Globus pallidus (tissue), 1 donor: ENCODE data around the gene PKIG.
"Not testable (repeated sequence)": the region's sequence is repeated elsewhere in the genome, so short reads cannot be mapped to it uniquely, and the experiment has no call there.

ENCODE experiments used
- DNase-seq: peaks from one replicate; pipeline ENCODE4 v3.0.0-alpha.2; 2015; ENCODE audit warnings: low spot score

PKIG gene

DNA sequence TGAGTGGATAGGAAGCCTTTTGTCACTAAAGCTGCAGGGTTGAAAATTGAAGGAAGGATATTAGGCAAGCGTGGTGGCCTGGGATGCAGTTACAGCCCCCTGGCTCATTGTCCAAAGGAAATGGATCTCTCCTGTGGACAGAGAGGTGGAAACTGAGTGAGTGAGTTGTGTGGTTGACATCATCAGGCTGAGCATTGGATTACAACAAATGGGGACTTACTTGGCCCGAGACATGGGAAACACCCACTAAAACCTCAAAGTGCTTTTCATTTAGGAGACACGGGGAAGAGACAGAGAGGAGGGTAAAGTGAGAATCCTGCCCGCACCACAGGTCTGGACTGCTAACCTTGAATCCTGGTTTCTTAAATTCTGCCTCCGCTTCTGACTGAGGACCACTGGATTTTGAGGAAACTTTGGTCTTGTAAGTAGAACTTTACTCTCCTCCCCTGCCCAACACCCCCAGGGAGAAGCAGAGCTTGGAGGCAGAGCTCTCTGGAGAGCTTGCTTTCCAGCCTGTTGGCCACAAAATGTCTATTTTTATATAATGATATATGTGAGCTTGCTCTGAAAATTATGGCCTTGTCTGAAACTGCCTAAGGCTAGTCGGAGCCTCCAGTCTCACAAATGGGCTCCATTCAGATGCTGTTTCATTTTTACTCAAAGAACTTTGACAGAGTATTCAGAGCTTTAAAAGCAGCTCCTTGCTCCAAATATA lies at the start of gene PKIG:
Gene PKIG (plus strand): TSS at position 269 of the 715 bp plus-strand sequence. CDS start 31,978 bp downstream, outside the sequence.
- no peak for DNase-seq

DNA sequence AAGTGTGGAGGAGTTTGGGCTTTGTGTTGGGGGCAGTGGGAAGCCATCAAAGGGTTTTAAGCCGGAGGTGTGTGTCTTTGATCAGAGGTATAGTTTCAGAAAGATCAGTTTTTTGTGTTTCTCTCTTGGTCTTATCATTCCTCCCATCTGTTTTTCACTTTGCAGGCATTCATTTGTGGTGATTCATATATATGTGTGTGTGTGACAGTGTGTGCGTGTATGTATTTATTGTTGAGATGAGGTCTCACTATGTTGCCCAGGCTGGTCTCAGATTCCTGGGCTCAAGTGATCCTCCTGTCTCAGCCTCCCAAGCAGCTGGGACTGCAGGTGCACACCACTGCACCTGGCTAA lies 49.4 kb upstream of the PKIG start:
- DNase-seq = no peak

DNA sequence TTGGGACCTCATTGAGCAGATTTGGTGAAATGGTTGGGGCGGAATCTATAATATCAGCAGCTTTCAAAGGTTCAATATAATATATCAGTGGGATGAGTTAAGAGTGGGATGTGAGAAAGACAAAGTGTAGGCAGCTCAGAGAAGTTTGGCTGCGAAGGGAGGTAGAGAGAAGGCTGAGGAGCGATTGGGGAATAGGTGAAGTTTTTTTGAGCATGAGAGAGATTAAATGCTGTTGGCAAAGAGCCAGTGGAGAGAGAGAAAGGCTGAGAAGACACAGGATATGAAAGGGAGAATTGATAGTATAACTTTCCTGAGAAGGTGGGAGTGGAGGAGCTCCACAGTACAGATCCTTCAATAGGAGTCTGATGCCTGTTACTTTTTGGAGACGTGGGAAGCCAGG lies 48.5 kb upstream of the PKIG start:
- no peak for DNase-seq

DNA sequence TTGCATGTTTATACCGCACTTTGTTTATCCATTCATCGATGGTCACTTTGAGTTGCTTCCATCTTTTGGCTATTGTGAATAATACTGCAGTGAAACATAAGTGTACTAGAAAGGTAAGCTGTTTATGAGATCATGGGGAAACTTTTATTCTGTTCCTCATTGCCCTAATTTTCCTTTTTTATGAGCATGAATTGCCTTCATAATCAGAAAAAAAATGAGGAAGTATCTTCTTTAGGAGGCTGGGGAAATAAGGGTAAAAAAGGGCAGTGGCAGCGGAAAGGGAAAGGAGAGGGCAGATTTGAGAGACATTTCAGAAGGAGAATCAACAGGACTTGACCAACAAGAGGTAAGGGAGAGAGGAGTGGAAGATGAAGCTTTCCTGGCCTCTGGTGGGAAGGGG lies 46.2 kb upstream of the PKIG start:
- DNase-seq = no peak

DNA sequence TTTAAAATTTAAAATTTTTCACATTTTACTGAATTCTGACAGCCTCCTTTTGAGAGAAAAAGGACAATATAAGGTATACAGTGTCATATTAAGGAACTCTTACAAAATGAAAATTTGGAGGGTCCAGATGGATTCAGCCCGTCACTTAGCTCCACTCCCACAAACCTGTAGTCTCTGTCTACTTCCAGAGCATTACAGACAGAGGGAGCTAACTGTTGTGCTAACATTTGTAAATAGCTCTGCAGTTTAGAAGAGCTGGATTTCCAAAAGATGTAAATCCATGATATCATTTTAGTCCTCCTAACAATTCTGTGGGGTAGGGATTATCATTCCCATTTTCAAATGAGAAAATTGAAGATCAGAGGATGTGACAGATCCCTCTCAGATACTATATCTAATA lies 44.4 kb upstream of the PKIG start:
- no peak for DNase-seq

DNA sequence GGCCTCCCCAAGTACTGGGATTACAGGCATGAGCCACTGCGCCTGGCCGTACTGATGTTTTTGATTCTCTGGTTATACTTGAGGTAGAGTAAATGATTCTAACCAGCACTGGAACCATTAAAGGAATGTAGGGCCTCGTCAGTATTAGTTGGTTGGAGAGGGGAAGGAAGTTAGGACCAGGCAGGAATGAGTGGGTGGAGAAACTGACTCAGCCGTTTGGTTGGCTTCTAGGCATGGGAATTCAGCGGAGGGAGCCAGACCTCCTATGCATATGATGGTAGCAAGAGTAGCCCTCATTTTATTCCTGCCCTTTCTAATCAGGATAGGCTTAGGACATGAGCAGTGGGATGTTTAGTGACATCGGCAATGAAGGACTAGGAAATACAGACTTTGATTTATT lies 41.5 kb upstream of the PKIG start:
- DNase-seq = no peak

DNA sequence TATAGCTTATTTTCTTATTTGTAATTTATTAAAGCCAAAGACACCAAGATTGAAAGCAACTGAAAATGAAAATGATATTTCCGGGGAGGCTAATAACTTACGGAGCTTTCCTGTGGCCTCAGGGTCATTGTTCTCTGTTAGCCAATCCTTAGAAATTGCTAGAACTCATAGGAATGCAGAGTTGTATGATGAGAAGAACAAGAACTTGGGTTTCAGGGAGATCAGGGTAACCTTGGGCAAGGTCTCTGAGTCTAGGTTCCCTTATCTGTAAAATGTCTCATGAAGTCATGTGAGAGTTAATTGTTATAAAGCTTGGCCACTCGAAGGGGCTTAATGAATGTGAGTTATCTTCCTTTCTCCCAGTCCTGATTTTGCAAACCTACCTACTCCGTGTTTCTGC lies 40.4 kb upstream of the PKIG start:
- no peak for DNase-seq

DNA sequence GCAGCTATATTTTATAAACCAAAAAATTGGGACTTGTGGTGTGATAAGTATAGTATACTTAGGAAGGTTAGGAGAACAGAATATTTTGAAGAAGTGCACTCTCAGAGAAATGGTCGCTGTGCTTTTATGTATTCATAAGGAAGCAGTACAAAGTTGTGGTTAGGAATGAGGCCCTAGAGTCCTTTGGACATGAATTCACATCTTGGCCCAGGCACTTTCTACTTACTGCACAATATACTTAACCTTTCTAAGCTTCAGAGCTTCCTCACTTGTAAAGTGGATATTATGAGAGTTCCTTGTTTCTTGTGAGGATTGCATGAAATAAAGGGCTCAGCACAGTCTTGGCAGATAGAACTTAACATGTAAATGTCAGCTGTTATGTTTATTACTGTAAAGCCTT lies 39.5 kb upstream of the PKIG start:
- DNase-seq = no peak

DNA sequence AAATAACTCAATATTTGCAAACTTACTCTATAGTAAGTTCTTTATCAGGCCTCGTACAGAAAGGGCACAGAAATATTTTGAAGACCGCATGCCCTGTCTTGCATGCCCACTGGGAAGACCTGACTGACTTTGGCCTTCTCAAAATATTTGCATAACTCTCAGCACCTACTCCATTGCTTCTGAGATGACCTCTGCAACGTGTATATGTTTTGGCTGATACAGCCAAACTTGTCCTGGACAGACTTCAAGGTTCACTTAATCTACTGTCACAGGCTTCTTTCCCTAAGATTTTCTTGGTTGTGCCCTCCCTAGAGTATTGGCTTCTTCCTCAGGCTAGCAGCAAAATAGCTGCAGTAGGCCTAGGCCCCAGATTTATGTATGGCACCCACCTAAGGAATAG lies 39.0 kb upstream of the PKIG start:
- no peak for DNase-seq

DNA sequence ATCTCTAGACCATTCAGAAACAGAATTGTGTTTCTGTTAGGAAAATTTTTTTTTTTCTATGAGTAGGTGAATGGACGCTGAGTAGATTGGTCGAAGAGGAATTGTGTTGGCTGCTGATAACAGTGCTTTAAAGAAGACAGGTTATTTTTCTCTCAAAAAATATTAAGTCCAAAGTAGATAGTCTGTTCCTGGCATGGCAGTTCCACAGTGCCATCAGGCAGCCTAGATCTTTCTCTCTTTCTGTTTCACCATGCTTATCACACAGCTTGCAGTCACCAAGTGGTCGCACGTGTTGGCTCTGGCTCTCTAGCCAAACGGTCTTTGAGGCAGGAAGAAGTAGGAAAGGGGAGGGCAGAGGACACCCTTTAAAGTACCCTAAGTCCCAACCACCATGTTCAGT lies 38.1 kb upstream of the PKIG start:
- DNase-seq = no peak

DNA sequence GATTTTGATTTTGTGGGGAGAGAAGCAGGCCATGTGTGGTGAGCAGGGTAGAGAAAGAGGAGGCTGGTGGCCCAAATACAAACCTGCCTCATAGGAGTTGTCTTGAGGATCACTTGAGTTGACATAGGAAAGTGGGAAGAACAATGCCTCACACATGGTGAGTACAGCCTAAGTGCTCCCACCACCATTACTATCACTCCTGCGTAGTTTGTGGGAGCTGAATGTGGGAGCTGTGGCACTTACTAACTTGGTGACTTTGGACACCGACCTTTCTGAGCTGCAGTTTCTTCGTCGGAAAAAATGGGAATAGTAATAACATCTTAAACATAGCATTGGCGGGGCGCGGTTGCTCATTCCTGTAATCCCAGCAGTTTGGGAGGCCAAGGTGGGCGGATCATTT lies 35.0 kb upstream of the PKIG start:
- no peak for DNase-seq

DNA sequence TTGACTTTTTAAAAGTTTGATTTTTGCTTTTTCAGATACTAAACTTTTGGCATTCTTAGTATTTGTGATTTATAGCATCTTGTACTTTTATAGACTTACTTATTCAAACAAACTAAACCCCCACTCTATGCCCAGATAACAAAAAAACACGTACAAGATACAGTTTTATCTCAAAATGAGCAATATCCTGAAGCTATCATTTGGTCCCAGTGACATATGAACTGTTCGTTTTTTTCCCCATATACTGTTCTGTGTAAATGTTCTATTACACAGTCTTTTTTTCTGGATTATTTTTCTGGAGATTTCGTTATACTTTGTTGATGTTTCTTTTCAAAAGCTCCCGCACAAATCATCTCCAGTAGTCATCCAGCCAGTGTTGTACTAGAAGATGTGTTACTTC lies 33.3 kb upstream of the PKIG start:
- DNase-seq = no peak

DNA sequence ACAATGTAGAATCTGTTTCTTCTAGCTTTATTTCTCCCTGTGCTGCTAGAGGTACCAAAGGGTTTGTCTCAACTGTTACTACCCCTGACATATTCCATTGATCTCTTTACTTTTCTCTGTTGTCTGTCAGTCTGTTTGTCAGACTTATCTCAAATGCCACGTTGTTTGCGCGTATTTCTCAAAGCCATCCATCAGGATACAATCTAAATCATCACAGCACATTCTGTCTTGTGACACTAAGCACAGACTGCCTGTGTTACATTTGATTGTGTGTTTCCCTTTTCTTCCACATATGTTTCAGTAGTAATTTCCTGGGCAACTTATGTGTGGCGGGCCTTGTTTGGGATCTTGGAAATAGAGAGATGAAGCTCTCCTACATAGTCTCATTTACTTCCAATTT lies 30.3 kb upstream of the PKIG start:
- DNase-seq = no peak

DNA sequence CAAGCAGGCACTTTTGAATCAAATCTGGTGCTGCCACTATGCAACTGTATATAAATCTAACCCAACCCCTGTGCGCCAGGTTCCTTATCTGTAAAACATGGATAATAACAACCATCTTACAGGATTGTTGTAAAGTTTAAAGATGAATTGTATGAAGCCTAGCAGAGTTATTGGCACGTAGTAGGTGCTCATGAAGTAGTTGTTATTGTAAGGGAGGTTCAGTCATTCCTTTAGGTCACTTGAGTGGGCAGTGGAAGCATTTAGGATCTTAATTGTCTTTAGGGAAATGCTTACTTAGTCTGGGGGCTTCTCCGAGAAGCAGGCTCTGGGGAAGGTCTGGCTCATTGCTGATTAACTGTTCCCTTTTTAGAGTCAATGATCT lies 29.8 kb upstream of the PKIG start:
- no peak for DNase-seq

DNA sequence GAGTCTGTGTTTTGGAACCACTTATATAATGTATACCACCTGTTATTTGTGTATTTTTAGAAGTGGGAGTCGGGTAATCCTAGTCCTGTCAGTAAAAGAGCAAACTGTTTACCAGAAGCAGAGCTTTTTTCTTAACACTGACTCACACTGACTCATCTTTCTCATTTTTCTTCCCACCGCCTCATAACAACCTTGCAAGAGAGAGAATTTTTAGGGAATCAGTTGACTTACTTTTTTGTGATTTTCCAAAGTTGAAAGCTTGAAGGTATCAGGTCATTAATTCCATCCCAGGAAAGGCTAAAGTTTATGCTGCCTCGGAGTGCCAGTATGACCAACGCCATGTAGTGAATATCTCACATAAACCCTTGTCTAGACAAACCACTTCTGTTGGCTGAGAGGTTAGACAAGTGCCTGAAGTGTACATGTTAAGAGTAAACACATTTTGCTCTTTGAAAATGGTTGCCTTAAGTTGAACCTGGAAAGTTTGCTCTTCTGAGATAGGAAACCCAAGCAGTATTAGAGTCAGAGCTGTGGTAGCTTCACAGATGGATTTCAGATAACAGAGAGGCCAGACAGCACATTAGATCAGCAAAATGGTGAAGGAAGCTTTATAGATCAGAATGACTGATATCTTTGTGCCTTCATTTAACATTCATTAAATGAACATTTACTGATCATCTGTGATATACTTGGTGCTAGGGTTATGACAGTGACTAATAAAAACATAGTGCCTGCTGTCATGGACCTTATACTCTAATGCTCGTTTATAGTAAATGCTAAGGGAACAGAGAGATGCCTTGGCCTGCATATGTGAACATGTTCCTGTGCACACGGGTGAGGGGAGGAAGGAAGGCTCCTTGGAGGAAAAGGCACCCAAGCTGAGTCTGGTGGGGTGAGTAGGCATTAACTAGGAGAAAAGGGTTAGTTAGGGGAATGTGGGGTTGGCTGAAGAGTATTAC lies 29.1 kb upstream of the PKIG start:
- no peak for DNase-seq

DNA sequence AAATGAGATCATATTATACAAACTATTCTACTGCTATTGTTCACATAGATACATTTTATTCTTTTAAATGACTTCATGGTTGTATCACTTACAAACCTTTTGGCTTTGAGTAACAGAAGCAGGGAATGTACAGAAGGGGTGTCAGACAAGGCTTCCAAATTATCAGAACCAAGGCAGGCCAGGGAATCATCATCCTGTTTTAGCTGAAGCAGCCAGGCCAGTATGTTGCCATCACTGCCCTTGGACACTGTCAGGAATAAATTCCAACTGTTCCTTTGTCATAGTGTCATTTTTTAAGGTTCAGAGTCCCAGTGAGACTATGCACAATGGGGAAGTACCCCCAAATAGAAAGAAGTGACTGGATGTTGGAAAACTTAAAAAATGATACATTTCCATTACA lies 23.1 kb upstream of the PKIG start:
- no peak for DNase-seq

DNA sequence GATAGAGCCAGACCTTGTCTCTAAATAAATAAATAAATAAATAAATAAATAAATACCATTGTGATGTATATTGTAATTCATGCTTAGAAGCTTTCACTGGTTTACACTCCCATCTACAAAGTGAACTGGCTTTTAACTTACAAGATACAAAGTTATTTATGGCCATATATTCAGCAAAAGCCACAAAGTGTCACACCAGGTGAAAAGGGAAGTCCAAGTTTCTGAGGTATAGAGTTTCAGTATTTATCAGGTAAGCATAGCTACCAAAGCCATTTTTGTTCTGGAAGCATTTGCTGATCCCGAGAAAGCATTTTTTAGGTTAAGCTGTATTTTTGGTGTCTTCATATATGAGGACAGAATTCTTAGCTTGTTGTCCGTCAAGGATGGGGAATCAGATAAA lies 22.1 kb upstream of the PKIG start:
- DNase-seq = no peak

DNA sequence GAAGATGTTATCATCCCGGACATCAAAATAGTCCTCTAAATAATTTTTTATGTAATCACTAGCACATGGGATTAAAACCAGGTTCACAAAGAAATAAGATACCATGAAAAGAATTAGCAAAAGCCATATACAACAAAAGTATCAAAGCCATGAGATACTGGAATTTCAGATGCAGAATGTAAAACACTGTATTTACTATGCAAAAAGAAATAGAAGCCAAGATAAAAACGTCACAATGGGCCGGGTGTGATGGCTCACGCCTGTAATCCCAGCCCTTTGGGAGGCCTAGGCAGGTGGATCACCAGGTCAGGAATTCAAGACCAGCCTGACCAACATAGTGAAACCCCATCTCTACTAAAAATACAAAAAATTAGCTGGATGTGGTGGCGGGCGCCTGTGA lies 21.6 kb upstream of the PKIG start:
- DNase-seq = not testable (repeated sequence)

DNA sequence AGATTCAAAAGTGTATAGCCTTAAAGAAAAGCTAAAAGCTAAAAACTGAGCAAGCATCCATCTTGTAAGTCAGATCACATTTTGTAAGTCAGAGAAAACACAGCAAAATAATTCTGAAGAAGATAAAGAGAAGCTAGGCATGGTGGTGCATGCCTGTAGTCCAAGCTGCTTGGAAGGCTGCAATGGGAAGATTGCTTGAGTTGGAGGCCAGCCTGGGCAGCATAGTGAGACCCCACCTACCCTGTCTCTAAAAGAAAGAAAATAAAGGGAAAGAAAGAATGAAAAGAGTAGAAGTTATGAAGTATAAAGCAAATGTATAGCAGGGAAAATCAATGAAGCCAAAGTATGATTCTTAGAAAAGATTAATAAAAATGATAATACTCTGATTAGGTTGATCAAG lies 20.5 kb upstream of the PKIG start:
- DNase-seq = no peak

DNA sequence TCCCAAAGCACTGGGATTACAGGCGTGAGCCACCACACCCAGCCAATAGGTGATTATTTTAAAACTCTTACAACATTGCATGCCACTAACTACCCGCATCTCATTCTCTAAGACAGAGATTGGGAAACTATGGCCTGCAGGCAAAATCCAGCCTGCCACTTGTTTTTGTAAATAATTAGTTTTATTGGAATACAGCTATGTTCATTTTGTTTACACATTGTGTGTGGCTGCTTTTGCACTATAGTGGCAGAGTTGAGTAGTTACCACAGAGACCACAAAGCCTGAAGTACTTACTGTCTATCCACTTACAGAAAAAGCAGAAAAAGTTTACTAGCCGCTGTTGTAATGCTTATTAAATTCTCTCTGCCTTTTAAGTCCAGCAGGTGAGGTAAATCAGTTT lies 16.4 kb upstream of the PKIG start:
- no peak for DNase-seq

DNA sequence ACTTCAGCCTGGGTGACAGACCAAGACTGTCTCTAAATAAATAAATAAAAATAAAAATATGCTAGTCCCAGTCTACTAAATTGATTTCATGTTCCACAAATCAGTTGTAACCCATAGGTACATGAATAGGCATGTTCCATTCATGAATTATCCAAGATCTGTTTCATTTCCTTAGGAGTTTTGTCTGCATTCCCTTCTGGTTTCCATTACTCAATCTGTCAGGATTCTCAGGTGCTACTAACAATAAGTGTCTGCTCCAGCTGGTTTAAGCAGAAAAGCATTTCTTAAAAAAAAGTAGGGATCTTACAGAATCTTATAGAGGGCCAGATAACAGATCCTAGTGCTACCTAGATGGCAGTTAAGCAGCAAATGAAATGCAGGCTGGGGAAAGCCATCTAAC lies 15.6 kb upstream of the PKIG start:
- no peak for DNase-seq

DNA sequence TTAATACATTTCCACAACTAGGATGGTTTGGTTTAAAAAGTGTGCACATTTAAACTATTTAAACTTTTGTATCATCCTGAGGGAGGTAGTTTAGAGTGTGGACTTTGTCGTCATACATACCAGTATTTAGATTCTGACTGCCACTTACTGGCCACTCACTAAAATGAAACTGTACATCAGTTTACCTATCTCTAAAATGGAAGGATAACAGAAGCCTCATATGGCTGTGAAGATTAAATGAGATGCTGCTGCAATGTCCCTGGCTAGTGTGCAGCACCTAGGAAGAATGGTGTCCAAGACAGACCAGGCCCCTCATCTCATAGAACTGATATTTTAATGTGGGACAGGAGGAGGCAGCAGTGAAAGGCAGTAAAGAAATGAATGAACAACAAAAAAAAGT lies 12.0 kb upstream of the PKIG start:
- DNase-seq = no peak

DNA sequence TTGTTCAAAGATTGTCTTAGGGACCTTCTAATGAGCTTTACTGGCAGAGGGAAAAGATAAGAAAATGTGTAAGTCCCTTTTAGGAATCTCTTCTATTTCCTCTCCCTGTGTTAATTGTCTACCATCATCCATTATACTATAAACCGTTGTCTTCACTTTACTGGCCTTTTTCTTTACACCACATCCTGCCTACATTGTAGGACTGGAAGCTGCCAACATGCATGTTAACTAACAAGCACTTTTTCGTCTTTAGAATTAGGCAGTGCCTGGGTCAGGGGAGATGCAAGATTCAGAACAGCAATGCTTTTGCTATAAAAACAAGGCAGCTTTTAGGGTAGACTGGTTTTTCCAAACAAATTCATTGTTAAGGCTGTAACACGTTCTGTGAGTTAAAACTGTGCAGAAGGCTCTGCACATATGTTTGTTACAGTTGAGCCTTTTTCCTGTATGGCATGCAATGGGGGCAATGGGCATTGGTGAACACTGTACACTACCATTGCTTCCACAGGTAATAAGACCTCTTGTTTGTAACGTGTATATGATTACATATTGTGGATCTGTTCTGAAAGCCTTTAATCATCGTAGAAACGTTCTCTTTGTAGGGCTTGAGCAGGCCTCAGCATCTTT lies 10.9 kb upstream of the PKIG start:
- no peak for DNase-seq
